Daoy (cell line): ENCODE measurements around the gene ATE1. TPM values are rescaled to one million over a fixed set of nuclear protein-coding genes. Genes with fewer than 3 reads are reported as not detected.
"Not testable (repeated sequence)": the region's sequence is repeated elsewhere in the genome, so short reads cannot be mapped to it uniquely, and the experiment has no call there.

Experiments
- DNase-seq: peaks from one replicate; pipeline ENCODE4 v3.0.0-alpha.2; 2015; ENCODE audit warnings: low read depth
- total RNA-seq: library from RNA; depleted of rRNA; stranded (reverse); fragments of >200 nt; shearing (Covaris generic); gene quantifications from 2 replicates; pipeline ENCODE4 v1.2.3, GENCODE V29; 2014

ATE1 gene
- total RNA-seq, 1 experiment from 2014 or later: 18.2 TPM

GRCh38 chr10:121832647-121833046 lies 95.2 kb downstream of the ATE1 start:
- no peak for DNase-seq

DNA sequence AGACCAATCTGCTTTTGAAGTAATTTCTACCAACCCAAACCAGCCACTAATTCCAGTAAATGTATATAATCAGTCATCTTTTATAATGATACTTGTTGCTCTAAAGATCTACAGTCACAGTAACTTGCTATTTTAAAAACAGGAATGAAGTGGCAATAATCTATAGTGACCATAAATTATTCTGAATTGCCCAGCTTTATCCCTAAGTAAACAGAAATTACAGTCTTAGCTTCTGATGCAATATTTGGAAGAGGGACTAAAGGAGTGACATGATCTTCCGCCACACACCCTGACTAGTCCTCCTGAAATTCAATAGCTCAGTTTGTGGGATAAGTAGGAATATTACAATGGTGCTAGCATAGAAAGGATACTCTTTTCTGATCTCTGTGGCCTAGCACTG lies 96.1 kb downstream of the ATE1 start:
- no peak for DNase-seq

GRCh38 chr10:121831237-121831636 lies 96.6 kb downstream of the ATE1 start:
- no peak for DNase-seq

- no peak for DNase-seq
Measured at GRCh38 chr10:121830101-121830500, 97.7 kb downstream of the ATE1 start.

GRCh38 chr10:121828045-121828444 lies 99.8 kb downstream of the ATE1 start:
- DNase-seq: no peak

- DNase-seq: not testable (repeated sequence)
Measured at GRCh38 chr10:121826773-121827172, 101.1 kb downstream of the ATE1 start.

GRCh38 chr10:121823993-121824463 lies 103.8 kb downstream of the ATE1 start:
- peak; percentile 1 for DNase-seq

DNA sequence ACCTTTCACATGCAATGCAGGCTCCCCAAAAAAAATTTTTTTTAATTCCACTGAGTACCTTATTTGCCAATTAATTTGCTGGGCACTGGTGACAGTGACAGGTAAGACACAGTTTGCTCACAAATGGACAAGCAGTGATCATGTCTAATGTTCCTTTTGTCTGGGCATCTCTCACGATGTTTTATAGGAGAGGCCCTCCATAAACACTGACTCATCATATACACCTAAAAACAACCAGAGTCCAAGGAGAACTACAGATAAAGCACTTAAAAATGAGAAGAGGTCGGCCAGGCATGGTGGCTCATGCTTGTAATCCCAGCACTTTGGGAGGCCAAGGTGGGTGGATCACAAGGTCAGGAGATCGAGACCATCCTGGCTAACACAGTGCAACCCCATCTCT lies 105.1 kb downstream of the ATE1 start:
- DNase-seq: no peak

- DNase-seq: no peak
Measured at GRCh38 chr10:121822180-121822579, 105.7 kb downstream of the ATE1 start.

- DNase-seq: no peak
Measured at GRCh38 chr10:121819049-121819448, 108.8 kb downstream of the ATE1 start.

GRCh38 chr10:121818599-121818998 lies 109.2 kb downstream of the ATE1 start:
- DNase-seq: no peak

DNA sequence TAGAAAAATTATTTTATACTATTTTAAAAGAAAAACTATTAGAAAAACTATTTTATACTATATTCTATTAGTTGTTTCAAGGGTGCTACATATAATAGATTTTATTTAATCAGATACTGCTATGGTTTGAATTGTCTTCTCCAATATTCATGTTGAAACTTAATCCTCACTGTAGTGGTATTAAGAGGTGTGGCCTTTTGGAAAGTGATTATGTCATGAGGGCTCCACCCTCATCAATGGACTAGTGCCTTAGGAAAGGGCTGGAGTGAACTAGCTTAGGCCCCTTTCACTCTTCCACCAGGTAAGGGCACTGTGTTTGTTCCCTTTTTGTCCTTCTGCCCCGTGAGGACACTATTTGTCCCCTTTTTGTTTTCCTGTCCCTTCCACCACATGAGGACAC lies 111.6 kb downstream of the ATE1 start:
- no peak for DNase-seq

- no peak for DNase-seq
Measured at GRCh38 chr10:121813857-121814256, 114.0 kb downstream of the ATE1 start.

DNA sequence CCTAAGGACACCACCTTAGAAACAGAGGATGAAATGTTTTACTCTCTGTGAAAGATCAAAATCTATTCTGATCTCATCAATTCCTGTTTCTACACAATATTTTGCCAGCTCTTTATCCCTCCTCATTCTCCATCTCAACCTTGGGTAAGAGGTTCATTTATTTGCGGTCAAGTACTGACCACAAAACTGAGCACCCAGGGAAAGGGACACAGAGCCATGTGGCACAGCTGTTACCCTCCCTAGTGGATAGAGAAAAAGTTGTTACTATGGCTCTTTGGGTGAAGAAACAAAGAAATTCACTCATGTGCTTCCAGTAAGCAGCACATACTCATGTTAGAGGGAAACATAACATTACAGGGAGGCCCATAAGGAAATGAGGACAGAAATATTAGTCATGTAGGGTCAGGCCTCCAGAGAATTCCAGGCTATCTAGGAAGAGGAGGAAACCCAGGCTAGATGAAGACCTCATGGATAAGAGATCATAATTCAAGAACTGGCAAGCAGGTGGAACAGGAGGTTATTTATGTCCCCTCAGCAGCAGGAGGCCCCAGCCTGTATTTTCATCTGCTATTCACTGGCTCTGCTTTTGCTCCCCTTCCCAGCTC lies 114.5 kb downstream of the ATE1 start:
- no peak for DNase-seq

DNA sequence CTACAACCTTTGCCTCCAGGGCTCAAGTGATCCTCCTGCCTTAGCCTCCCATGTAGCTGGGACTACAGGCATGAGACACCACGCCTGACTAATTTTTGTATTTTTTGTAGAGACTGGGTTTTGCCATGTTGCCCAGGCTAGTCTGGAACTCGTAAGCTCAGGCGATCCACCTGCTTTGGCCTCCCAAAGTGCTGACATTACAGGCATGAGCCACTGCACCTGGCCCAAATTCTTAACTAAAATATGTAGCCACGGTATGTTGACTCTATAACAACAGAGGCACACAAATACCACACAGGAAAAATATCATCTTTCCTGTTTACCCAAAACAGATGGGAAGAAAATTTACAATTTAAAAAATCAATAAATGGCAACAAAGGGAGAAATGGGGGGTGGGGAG lies 115.8 kb downstream of the ATE1 start:
- no peak for DNase-seq

- no peak for DNase-seq
Measured at GRCh38 chr10:121811386-121811785, 116.4 kb downstream of the ATE1 start.

- DNase-seq: no peak
Measured at GRCh38 chr10:121808835-121809234, 119.0 kb downstream of the ATE1 start.

- no peak for DNase-seq
Measured at GRCh38 chr10:121804460-121804859, 123.4 kb downstream of the ATE1 start.

- no peak for DNase-seq
Measured at GRCh38 chr10:121803611-121804010, 124.2 kb downstream of the ATE1 start.

DNA sequence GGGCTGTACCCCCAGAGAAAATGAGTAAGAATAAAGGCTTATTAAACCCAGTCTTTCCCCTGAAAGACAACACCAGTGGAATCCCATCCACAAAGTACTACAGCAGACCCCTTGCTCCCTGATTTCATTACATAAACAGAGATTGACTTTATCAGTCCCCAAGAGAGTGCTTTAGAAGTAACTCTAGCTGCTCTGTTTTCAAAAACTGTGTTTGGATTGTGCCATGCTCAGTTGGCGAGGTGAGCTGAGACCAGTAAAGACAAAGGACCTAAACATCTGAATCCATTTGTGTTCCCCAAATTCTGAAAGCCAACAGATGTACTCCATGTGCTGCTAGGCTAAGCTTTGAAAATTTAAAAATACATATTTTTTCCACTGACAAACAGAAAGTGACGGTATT lies 127.0 kb downstream of the ATE1 start:
- DNase-seq: no peak

- no peak for DNase-seq
Measured at GRCh38 chr10:121800146-121800545, 127.7 kb downstream of the ATE1 start.

DNA sequence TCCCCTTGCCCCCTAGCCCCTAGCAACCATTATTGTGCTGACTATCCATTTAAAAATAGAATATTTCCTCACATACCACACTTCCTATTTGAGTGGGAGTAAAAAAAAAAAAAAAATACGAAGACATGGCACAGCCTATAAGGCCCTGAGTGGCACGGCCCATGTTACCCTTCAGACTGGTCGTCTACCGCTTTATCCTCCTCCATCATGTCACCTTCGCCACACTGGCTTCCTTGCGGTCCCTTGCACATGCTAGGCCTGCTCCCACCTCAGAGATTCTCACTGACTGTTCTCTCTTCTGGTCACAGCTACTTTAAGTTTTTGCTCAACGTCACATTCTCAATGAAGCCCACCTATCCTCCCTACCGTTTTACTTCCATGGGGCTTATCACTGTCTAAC lies 130.3 kb downstream of the ATE1 start:
- no peak for DNase-seq

GRCh38 chr10:121796342-121796741 lies 131.5 kb downstream of the ATE1 start:
- no peak for DNase-seq

- DNase-seq: peak; percentile 3
Measured at GRCh38 chr10:121792198-121792597, 135.6 kb downstream of the ATE1 start.
